ENCODE data around the gene VAV3.
"Not testable (repeated sequence)": the region's sequence is repeated elsewhere in the genome, so short reads cannot be mapped to it uniquely, and the experiment has no call there.

VAV3 gene

DNA sequence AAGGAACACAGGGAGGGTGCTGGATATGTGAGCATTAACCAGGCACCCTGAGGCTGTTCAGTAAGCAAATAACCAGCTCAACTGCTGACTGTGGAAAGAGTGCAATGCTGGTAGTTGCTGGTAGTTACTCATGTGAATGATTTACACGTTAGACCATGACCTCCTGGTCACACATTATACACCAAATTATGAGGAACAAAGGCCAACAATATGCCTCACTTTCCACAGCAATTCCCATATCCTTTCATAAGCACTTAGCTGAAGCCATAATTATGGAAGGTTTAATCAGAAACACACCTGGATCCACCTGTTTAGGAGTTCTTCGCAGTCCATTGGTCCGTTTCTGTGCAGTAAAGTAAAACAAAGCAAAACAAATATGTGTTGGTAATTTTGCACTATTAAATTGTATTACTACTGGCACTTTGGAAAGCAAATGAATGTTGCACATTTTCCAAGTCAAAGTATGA lies 281.8 kb downstream of the VAV3 start:
- DNase-seq (ENCODE audit: low read depth): no peak

DNA sequence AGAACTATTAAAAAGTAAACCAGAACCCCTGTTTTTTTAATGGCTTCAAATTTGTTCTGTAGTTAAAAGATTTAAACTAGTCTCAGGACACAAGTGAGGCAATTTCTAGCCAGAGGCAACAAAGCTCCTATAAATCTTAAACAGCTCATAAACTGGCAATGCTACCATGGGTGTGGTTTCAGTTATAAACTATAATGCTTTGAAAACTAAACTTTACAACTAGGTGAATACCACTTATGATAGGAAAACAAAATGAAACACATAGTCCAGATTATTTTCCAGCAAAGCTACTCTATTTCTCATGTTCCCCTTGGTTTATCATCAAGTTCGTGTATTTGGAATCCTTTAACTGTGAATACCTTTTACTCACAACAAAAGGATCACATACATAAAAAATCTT lies 282.5 kb downstream of the VAV3 start:
- no peak for DNase-seq (ENCODE audit: low read depth)

DNA sequence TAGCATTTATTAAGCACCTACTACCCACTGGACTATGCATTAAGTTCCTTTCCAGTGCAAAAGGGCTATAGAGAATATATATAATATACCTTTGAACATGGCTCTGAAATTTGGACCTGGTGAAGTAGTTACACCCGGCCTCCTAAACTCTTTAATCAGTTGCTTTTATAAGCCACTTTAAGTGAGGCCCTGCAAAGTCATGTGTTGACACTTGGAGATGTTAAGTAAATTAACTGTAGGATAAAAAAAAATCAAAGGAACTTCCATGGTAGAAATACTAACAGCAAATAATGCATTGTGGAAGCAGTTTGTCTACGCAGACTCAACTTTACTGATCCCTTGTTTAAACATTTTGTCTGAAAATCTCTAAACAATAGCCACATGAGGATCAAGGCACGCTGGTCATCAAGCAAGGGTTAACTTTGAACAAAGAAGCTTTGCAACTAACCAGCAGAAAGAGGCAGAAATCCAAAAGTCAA lies 283.9 kb downstream of the VAV3 start:
- no peak for DNase-seq (ENCODE audit: low read depth)

DNA sequence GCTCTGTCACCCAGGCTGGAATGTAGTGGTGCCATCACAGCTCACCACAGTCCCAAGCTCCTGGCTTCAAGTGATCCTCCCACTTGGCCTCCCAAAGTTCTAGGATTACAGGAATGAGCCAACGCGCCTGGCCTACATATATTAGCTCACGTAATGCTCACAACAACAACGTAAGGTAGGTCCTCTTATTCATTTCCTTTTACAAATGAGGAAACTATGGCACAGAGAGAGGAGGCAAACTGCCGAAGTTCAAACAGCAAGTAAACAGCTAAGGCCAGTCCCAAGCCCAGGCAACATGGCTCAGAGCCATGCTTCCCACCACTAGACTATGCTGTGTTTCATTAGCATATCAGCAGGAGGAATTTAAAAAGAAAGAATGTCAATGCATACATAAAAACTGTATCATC lies 284.4 kb downstream of the VAV3 start:
- no peak for DNase-seq (ENCODE audit: low read depth)

DNA sequence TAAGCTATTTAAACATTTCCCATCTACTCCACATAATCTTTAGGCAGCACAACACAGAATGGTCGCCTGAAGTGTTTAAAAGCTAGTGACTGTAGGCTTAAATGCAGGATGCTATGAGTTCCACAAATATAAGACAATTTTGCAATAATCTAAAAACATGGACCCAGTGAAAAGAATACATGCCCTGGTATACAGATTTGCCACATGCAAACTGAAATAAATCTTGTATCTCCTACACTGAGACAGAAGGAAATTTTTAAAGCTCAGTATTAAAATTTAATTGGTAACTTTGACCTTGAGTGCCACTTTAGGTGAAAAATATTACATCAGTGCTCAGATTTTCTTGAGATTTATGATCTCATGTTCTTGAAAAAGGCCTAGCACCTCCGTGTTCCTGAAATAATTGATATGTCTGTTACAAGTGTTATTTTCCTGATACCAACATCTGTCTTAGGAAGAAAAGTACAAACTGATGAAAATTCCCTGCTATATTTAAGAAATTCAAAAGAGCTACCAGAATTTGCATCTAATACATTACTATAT lies 285.5 kb downstream of the VAV3 start:
- no peak for DNase-seq (ENCODE audit: low read depth)

DNA sequence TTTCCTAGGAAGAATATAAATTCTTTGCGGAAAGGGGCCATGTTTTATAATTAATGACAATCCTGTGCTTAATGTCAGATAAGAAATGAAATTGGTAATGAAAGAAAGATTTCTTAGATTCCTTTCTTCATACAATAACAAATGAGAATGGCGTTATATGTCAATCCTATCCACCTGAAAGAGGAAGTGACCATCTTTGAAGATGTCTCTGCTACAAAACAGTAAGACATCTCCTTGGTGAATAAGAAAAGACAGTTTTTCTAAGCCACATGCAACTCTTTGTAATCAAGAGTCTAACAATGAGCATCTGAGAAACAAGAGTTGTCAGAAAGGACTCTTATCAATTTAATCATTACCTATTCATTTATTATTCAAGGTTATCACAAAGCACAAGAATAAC lies 286.0 kb downstream of the VAV3 start:
- no peak for DNase-seq (ENCODE audit: low read depth)

DNA sequence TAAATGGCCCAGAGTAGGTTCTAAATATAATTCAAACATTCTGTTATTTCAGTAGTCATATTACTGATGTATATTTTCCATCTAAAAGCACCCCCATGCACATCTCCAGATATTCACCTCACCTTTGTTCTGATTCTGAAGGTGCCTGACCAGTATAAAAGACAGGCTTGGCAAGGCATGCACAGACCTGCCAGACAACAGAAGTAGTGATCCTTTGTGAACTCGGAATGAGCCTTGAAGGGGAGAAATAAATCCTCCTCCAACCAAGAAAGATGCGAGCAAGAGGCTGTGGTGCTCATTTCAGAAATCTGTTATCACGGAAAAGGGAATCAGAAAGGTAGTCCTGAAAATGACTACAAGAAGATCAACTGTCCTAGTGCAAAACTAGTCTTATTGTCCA lies 287.3 kb downstream of the VAV3 start:
- DNase-seq (ENCODE audit: low read depth): no peak

DNA sequence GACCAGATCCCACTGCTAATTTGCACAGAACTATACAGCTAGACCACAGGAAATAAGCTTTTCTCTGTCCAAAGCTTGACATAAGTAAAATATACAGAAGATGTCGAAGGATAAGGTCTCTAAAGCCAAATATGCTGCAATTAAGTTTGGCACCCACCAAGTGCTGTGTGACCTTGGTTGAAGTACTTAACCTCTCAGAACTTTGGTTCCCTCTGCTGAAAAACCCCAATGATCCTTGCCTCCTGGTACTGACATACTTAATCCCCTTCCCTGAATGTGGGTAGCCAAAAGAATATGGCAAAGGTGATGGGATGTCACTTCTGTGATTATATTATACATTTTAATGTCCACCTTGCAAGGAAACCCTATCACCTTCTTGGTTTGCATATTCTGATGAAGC lies 290.5 kb downstream of the VAV3 start:
- no peak for DNase-seq (ENCODE audit: low read depth)

DNA sequence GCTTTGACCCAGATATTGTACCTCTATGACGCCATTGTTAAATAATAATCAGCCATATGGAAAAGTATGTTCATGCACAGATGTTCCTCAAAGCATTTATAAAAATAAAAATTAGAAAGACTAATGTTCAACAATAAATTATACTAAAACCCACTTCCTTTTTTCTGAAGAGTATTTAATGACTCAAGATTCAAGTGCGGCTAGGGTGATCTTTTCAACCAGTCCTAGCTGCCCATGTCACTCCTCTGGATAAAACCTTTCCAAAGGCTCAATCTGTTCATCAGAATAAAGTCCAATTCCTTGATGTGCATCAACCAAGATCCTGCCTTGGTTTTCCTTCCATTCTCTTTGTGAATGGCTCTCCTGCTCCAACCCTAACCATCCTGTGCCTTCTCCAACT lies 292.0 kb downstream of the VAV3 start:
- no peak for DNase-seq (ENCODE audit: low read depth)

DNA sequence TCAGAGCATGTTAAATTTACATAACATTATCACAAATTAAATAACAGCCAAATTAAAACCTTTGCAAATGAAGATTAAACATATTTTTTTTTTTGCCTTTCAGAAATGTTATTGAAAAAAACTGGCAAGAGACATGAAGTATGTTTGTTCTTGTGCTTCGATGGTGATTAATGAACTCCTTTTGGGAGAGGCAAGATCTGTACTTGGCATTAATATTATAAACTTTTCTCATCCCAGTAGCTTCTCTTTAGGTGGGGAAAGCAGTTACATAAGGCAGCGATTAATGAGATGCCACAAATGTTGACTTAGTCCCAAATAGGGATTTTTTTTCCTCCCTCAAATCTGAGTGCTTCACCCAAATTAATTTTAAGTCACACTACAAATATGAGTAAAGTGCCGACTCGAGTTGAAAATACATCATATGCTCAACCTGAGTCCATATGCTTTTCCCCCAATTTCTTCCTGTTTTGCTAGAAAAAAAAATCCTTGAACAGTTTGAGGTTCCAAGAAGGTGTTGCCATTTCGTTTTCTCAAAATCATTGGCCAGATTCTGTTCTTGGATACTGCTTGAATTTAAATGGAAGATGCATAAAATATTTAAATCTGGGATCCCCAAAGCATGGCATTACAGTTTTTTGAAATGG lies 294.5 kb downstream of the VAV3 start:
- DNase-seq (ENCODE audit: low read depth): no peak

DNA sequence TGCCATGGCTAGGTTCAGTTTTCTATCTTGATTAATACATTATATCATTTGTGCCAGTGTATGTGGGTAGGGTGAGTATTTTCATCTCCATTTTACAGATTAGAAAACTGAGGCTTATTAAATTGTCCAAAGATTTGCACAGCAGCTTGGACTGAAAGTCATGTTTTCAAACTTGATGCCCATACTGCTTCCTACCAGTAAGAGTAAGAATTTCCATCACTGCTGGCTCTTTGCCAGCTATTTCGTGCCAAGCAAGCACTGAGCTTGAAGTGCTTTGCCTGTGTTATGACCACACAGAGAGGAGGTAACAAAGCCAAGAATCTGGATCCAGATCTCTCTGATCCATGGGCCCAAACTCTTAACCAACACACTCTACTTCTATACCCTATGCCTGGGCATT lies 295.0 kb downstream of the VAV3 start:
- DNase-seq (ENCODE audit: low read depth): no peak

DNA sequence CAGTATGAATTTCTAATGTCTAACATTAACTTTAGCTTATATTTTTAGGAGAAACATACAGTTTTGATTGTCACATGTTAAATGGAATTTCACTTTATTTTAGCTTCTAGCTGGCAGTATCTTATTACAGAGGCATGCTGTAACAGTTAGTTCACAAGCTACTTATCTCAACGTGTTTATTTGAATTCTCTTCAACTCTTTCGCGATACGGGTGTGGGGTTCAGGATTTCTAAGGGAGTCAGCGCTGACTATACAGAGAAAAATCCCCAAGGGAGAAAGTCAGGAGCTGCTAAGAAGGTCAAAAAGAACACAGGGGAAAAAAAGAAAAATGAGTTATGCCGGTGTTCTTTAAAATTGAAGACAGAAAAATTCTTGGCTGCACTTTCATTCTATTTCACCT lies 296.2 kb downstream of the VAV3 start:
- DNase-seq (ENCODE audit: low read depth): no peak

DNA sequence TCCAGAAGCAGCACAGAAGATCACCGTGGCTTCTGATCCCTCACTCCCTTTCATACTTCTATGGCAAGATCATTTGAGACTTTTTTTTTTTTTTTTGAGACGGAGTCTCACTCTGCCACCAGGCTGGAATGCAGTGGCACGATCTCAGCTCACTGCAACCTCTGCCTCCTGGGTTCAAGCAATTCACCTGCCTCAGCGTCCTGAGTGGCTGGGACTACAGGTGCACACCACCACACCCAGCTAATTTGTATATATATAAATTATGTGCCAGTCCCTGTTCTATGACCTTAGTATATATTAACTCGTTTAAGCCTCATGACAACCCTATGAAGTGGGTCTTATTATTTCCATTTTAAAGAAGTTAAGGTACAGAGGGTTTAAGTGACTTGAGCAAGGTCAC lies 298.5 kb downstream of the VAV3 start:
- DNase-seq (ENCODE audit: low read depth): no peak

DNA sequence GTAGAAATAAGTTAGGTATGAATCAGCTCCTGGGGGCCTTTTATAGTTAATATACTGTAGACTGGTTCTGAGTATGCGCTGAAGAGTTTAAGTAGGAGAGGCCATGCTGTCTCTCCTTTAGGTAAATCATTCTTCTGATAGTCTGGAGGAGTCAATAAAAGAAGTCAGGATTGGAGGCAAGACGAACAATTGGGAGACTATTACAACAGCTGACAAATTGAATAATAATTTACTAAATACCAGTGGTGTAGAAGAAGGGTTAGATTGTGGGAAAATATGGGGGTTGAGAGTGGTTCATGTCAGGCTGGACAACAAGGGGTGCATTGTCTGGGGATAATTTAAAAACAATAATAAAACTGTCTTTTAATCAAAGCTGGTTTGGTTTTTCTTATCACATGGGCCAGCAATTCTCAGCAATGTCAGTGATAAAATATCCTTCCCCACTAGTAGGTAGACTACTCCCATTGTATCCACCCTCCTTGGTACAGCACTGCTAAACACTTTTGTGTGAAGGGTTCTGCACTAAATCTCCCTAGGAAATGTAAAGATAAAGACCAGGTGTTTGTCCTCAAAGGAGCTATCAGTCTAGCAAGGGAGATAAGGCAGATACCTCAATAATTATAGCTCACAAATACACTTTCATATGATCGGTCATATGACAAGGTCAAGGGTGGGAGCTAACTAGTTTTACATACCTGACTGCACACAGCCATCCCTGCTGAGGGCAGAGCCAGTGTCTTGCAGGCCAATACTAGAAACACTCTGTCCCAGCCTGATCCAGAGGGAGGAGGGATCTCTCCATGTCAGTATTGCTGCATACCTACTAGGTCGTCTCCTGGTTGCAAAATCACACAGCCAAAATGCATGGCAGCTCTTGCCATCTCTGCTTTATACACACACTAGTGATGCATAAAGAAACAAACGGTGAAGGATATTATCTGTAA lies 299.7 kb downstream of the VAV3 start:
- no peak for DNase-seq (ENCODE audit: low read depth)

DNA sequence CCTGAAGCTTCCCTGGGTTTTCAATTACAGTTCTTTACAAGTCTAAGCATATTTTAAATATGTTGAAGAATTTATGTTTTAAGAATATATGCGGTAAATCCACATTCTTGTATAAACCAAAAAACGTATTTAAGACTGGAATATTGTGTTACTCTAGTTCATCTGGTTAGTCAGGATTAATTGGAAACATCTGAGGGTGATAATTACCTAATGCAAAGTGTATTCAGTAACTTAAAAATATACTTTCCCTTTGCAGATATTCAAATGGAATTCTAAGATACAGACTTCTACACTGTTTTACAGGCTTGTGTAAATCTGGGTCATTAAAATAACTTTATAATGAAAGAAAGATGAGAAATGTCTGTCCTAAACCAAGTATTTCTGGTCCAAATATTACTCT lies 302.0 kb downstream of the VAV3 start:
- DNase-seq (ENCODE audit: low read depth): no peak

DNA sequence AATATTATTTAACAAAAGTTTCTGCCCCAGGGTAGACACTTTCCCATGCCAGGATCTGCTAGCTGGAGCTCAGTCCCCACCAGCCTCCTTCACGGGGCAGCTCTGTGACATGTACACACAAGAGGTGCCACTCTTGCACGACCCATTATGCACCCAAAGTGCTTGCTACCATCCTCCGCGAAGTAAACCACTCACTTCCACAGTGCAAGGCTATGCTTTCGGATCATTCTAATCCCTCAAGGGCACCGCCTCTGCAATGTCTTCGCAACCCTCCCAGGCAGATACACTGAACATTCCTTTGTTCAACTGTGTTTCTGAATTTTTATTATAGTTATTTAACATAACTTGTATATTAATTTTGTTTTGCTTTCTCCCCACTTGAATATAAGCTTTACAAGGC lies 303.8 kb downstream of the VAV3 start:
- DNase-seq (ENCODE audit: low read depth): no peak

DNA sequence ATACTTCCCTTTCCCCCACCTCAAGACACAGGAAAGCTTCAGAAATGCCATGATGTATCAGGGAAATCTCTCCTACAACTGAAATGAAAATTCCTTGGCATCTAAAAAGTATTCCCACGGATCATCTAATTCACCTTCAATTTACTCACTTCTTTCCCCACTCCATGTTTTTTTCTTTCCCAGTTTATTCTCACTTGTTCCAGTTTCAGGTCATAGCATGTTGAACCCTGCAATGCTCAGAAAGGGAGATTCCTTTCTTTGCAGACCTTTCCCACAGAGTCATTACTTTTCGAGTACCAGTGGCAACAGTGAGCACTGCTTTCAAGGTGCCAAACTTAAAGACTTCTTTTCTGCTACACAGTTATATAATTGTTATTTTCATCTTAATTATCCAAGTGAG lies 305.0 kb downstream of the VAV3 start:
- no peak for DNase-seq (ENCODE audit: low read depth)

DNA sequence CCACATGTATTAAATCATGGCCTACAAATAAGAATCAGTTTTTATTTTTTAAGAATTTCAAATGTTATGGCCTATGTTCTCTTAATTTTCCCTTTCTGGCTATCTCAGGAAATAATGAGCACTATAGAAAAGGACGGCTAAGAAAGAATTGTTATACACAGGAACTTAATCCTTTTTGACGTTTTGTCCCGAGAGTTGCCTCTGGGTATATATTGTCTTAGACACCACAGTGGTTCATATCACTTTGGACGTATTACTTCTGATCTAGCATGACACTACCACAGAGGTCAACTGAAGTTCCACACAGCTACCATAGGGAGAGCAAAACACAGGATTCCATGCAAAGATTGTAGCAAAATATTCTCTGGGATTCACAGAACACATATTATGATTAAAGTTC lies 307.6 kb downstream of the VAV3 start:
- DNase-seq (ENCODE audit: low read depth): no peak

DNA sequence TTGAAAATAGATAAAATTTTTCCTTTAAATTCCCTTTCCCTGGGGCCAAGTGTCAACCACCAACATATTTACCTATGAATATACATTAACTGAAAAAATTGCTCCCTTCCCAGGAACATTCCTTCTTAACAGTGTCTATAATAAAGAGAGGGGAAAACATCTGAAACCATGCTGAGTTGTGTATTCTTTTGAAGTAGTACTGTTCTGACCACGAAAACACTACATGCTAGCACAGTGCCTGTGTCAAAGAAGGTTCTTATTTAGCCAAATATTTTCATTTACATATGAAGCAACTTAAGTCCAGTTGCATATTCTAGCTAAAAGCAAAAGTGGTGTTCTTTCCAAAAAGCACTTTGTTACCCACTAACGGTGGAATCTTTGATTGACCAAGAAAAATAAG lies 311.2 kb downstream of the VAV3 start:
- no peak for DNase-seq (ENCODE audit: low read depth)

DNA sequence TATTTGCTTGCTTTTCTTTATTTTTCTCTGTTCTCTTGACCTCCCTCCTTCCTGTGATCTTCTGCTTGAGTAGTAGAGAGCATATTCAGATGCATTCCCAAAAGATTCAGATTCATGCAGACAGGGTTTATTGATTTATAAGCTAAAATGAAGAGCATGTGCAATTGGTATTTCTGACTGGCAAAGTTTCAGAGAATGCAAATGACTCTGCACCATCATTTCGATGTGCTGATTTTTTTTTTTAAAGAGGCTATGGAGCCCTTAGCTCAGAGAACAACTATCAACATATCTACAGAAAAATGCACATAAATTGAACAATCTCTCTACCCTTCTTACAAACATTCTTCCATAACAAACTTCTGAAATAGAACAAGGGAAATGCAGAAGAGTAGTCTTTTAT lies 312.0 kb downstream of the VAV3 start:
- no peak for DNase-seq (ENCODE audit: low read depth)

DNA sequence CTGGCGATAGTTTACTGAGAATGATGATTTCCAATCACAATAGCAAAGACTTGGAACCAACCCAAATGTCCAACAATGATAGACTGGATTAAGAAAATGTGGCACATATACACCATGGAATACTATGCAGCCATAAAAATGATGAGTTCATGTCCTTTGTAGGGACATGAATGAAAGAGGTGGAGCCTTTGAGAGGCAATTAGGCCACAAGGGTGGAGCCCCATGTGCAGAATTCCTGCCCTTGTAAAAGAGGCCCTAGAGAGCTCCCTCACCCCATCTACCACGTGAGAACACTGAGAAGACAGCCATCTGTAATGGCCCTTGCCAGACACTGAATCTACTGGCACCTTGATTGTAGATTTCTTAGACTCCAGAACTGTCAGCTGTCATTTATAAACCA lies 314.2 kb downstream of the VAV3 start:
- DNase-seq (ENCODE audit: low read depth): not testable (repeated sequence)

DNA sequence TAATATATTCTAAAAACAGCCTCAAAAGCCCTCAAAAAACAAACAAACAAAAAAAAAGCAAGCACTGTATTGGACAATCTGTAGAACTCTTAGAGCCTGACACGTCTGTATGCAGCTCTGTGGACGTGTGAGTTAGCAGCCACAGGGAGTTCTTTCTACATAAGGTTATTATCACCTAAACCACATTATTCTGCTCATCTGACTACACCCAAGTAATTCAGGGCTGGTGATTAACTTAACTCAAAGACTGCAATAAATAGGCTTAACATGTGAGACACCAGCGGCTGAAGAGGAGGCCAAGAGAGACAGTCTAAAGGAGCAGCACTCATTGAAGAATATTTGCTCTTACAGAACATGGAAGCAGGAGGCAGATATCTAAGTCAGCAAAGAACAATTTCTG lies 316.0 kb downstream of the VAV3 start:
- DNase-seq (ENCODE audit: low read depth): no peak

DNA sequence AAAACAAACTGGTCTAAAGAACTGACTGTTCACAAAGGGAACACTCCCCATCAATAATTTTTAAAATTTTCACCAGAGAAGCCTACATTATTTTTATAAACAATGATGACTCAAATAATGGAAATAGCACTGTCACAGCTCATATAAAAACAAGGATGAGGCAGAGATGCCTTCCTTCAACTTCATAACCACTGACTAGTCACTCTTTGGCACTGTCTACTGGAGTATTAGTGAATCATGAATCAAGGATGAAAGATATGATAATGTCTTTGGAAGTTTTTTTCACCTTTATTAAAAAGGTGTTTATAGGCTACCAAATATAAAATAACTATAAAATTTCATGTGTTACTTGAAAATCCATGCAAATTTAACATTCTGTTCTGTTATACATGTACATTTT lies 316.9 kb downstream of the VAV3 start:
- peak; percentile 83 for DNase-seq (ENCODE audit: low read depth)
